ENCODE results near the gene SPART.

The SPART gene

DNA sequence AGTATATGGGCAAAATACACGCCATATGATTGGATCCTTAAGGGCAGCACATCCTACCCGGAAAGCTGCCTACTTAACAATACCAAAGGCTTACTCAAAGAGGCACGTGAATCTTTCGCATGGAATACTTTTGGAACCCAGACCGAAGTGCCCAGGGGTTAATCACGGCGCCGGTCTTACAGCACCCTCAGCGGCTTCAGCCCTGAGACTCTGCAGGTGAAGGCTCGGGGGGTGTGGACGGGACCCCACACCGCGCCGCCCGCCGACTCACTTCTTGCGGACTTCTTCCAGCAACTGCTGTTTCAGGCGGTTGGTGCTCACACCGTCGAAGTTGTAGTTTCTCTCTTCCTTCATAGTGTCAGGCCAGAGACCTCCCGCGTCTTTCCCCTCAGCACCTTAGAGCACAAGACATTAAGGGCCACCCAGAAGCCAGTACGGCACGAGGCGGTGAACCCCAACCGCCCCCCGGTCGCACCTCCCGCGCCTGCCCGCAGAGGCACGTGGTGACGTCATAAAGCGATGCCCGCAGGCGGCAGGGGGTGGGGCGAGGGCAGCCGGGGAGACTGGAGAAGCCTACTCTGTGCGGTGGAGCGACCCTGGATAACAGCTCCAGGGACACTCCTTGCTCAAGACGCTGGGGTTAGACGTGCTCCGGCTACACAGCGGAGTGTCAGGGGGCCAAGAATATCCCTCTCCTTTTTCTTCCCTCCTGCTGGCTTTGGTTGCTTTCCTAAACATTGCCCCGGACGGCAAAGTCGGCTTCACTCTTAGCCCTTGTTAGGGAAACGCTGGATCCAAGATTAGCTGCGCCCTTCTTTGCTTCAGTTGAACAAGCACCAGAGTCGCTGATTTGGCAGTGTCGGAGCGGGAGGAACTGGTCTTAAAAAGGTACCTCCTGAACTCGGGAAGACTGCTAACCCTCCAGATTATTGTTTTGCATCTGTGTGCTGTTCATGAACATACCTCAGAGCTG lies 48.5 kb downstream of the SPART start, which contains the start of gene CCDC169:
Gene CCDC169 (minus strand): TSS at position 449 of the 973 bp plus-strand sequence. CDS start 95 bp downstream, at position 354.
- no peaks in the 10 kb centered on the region for H3K4me1 ChIP-seq (ENCODE audit: low read length)
- H3K79me2 ChIP-seq (ENCODE audit: low read length) = no peaks in the 10 kb centered on the region
- no peak within 1 kb of the TSS for H3K4me3 ChIP-seq (ENCODE audit: low read length)
- no peaks in the 10 kb centered on the region for H3K36me3 ChIP-seq (replicated peaks; ENCODE audit: low read depth, low read length)
- H3K27ac ChIP-seq (ENCODE audit: low read length) = no peak within 1 kb of the TSS
- H2AFZ ChIP-seq (ENCODE audit: low read depth, low read length) = no peak within 1 kb of the TSS
- H3K9ac ChIP-seq (ENCODE audit: low read length) = no peak within 1 kb of the TSS
- H3K9me3 ChIP-seq (ENCODE audit: insufficient read depth, low read length) = no peaks in the 10 kb centered on the region
- no peak within 1 kb of the TSS for H3K4me2 ChIP-seq (ENCODE audit: low read length)
- no peak for TF ChIP-seq EZH2phosphoT487 (IDR thresholded peaks at IDR 0.05; ENCODE audit: low read depth)
- TF ChIP-seq, protein P1, sequence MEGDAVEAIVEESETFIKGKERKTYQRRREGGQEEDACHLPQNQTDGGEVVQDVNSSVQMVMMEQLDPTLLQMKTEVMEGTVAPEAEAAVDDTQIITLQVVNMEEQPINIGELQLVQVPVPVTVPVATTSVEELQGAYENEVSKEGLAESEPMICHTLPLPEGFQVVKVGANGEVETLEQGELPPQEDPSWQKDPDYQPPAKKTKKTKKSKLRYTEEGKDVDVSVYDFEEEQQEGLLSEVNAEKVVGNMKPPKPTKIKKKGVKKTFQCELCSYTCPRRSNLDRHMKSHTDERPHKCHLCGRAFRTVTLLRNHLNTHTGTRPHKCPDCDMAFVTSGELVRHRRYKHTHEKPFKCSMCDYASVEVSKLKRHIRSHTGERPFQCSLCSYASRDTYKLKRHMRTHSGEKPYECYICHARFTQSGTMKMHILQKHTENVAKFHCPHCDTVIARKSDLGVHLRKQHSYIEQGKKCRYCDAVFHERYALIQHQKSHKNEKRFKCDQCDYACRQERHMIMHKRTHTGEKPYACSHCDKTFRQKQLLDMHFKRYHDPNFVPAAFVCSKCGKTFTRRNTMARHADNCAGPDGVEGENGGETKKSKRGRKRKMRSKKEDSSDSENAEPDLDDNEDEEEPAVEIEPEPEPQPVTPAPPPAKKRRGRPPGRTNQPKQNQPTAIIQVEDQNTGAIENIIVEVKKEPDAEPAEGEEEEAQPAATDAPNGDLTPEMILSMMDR (IDR thresholded peaks at IDR 0.05; ENCODE audit: low read depth, low read length) = no peak
- H4K20me1 ChIP-seq (ENCODE audit: insufficient read depth, low read length) = no peaks in the 10 kb centered on the region
- no peaks in the 10 kb centered on the region for H3K27me3 ChIP-seq (ENCODE audit: low read depth, low read length)

- Histone ChIP-seq H3K36me3 (replicated peaks; ENCODE audit: low read depth, low read length) (peaks cover 5% of the 10 kb centered on the region), H3K27me3 (ENCODE audit: low read depth, low read length) (no peaks in the 10 kb centered on the region), H3K4me2 (ENCODE audit: low read length) (no peak overlapping the region), H3K4me3 (ENCODE audit: low read length) (no peak overlapping the region), H3K4me1 (ENCODE audit: low read length) (no peaks in the 10 kb centered on the region), H4K20me1 (ENCODE audit: insufficient read depth, low read length) (no peaks in the 10 kb centered on the region), H3K9me3 (ENCODE audit: insufficient read depth, low read length) (peaks cover 19% of the 10 kb centered on the region; the same call in 1 of the 2 replicates), H2AFZ (ENCODE audit: low read depth, low read length) (no peak overlapping the region), H3K27ac (ENCODE audit: low read length) (no peak overlapping the region), H3K79me2 (ENCODE audit: low read length) (no peaks in the 10 kb centered on the region), H3K9ac (ENCODE audit: low read length) (no peak overlapping the region)
- TF ChIP-seq EZH2phosphoT487 (IDR thresholded peaks at IDR 0.05; ENCODE audit: low read depth) = no peak
- TF ChIP-seq, protein P1 (IDR thresholded peaks at IDR 0.05; ENCODE audit: low read depth, low read length) = no peak
These were observed 52.1 kb downstream of the SPART start for GRCh38 chr13:36294096-36294495.

DNA sequence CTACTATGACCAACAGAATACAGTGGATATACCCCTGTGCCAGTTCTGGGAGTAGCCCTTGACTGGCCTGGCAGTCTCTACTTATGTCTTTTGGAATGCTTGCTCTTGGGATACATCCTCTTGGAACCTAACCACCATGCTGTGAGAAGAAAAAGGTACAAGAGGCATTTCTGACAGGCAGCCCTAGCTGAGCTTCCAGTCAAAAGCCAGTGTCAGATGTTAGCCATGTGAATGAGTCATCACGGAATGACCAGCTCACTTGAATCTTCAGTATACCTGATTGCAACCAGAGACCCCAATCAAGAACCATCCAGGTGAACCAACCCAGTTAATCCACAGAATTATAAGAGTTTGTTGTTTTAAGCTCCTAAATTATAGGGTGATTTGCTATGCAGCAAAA lies 52.7 kb downstream of the SPART start:
- Histone ChIP-seq H3K27me3 (ENCODE audit: low read depth, low read length) (no peaks in the 10 kb centered on the region), H3K4me2 (ENCODE audit: low read length) (no peak overlapping the region), H3K4me1 (ENCODE audit: low read length) (no peaks in the 10 kb centered on the region), H3K4me3 (ENCODE audit: low read length) (no peak overlapping the region), H4K20me1 (ENCODE audit: insufficient read depth, low read length) (no peaks in the 10 kb centered on the region), H3K9me3 (ENCODE audit: insufficient read depth, low read length) (peaks cover 21% of the 10 kb centered on the region; the same call in 1 of the 2 replicates), H3K79me2 (ENCODE audit: low read length) (no peaks in the 10 kb centered on the region), H3K27ac (ENCODE audit: low read length) (no peak overlapping the region), H3K36me3 (replicated peaks; ENCODE audit: low read depth, low read length) (peaks cover 5% of the 10 kb centered on the region), H2AFZ (ENCODE audit: low read depth, low read length) (no peak overlapping the region), H3K9ac (ENCODE audit: low read length) (no peak overlapping the region)
- no peak for TF ChIP-seq EZH2phosphoT487 (IDR thresholded peaks at IDR 0.05; ENCODE audit: low read depth)
- TF ChIP-seq, protein P1 (IDR thresholded peaks at IDR 0.05; ENCODE audit: low read depth, low read length) = no peak

DNA sequence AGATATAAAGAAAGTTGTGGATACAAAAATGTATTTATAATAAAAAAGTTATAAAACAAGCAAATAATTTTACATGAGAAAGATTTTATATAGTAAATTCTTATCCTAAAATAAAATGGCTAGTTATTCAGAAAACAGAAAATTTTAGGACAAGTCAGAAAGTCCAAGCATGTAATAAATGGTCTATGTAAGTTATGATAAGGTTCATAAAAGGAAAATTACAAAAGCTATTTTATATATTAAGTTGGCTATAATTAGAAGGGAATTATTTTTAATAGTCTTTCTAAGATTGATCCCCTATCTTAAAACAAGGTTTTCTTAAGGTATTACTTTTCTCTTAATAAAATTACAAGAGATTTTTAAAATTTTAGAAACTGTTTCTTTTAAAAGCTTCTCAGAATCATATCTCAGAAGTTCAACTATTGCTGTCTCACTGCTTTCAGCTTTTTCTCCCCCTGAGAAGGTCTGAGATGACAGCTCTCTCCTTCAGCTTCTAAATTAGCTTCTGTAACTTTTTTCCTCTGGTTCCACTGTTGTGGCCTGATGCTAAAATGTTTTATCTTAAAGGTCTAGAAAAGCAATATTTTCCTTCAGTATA lies 57.3 kb downstream of the SPART start:
- peaks cover 5% of the 10 kb centered on the region for H3K36me3 ChIP-seq (replicated peaks; ENCODE audit: low read depth, low read length)
- no peak overlapping the region for H3K27ac ChIP-seq (ENCODE audit: low read length)
- H3K9me3 ChIP-seq (ENCODE audit: insufficient read depth, low read length) = peaks cover 21% of the 10 kb centered on the region; the same call in 1 of the 2 replicates
- no peak overlapping the region for H3K4me2 ChIP-seq (ENCODE audit: low read length)
- peaks cover 4% of the 10 kb centered on the region; the same call in 1 of the 2 replicates for H3K4me1 ChIP-seq (ENCODE audit: low read length)
- TF ChIP-seq, protein P1 (IDR thresholded peaks at IDR 0.05; ENCODE audit: low read depth, low read length) = no peak
- no peak for TF ChIP-seq EZH2phosphoT487 (IDR thresholded peaks at IDR 0.05; ENCODE audit: low read depth)
- no peaks in the 10 kb centered on the region for H4K20me1 ChIP-seq (ENCODE audit: insufficient read depth, low read length)
- no peak overlapping the region for H3K9ac ChIP-seq (ENCODE audit: low read length)
- H2AFZ ChIP-seq (ENCODE audit: low read depth, low read length) = no peak overlapping the region
- no peak overlapping the region for H3K4me3 ChIP-seq (ENCODE audit: low read length)
- H3K27me3 ChIP-seq (ENCODE audit: low read depth, low read length) = no peaks in the 10 kb centered on the region
- H3K79me2 ChIP-seq (ENCODE audit: low read length) = no peaks in the 10 kb centered on the region
